NOMO-1 treated with dmso at 0.1 percent for 144 hours (cell line): ENCODE measurements around the gene SLC12A6.

Experiments used
- DNase-seq: peaks from one replicate; lab custom pipeline; 2025; ENCODE audit not compliant: unreplicated experiment; lab: John Stamatoyannopoulos, UW

Gene SLC12A6

GRCh38 chr15:34332553-34333120 is 4.9 kb downstream of the SLC12A6 start:
- no peak for DNase-seq

- no peak for DNase-seq
These were observed 5.8 kb downstream of the SLC12A6 start for GRCh38 chr15:34331809-34332208.

- DNase-seq = no peak
These were observed 7.3 kb downstream of the SLC12A6 start for GRCh38 chr15:34330279-34330678.

- no peak for DNase-seq
These were observed 8.6 kb downstream of the SLC12A6 start for GRCh38 chr15:34329006-34329405.

GRCh38 chr15:34327906-34328305 is 9.7 kb downstream of the SLC12A6 start:
- DNase-seq = no peak

- no peak for DNase-seq
These were observed 12.2 kb downstream of the SLC12A6 start for GRCh38 chr15:34325368-34325767.

- DNase-seq = no peak
These were observed 12.6 kb downstream of the SLC12A6 start for GRCh38 chr15:34324933-34325332.

- DNase-seq = no peak
These were observed 14.4 kb downstream of the SLC12A6 start for GRCh38 chr15:34323217-34323616.

- peak; percentile 33 for DNase-seq
These were observed 19.1 kb downstream of the SLC12A6 start for GRCh38 chr15:34318277-34319079.

GRCh38 chr15:34314491-34315490 is 22.8 kb downstream of the SLC12A6 start:
- DNase-seq = no peak

- DNase-seq = no peak
These were observed 26.0 kb downstream of the SLC12A6 start for GRCh38 chr15:34311563-34311962.

GRCh38 chr15:34304613-34305012 is 33.0 kb downstream of the SLC12A6 start:
- DNase-seq = no peak

- DNase-seq = no peak
These were observed 36.5 kb downstream of the SLC12A6 start for GRCh38 chr15:34301058-34301457.

GRCh38 chr15:34297059-34297458 is 40.5 kb downstream of the SLC12A6 start:
- DNase-seq = no peak

GRCh38 chr15:34292621-34293020 is 45.0 kb downstream of the SLC12A6 start:
- DNase-seq = no peak

GRCh38 chr15:34284937-34285336 is 52.6 kb downstream of the SLC12A6 start:
- no peak for DNase-seq

- no peak for DNase-seq
These were observed 55.2 kb downstream of the SLC12A6 start for GRCh38 chr15:34282384-34282783.

- no peak for DNase-seq
These were observed 57.4 kb downstream of the SLC12A6 start for GRCh38 chr15:34280193-34280592.

GRCh38 chr15:34279368-34279767 is 58.2 kb downstream of the SLC12A6 start:
- DNase-seq = no peak

GRCh38 chr15:34275721-34276120 is 61.9 kb downstream of the SLC12A6 start:
- no peak for DNase-seq

- DNase-seq = no peak
These were observed 62.4 kb downstream of the SLC12A6 start for GRCh38 chr15:34275154-34275553.
